Peyer's patch (tissue), 4 donors: Measurements from ENCODE around the gene AIG1. TPM values are rescaled to one million over a fixed set of nuclear protein-coding genes. Genes with fewer than 3 reads are reported as not detected.

Experiments used
- DNase-seq, 3 donors: peaks; one replicate each; pipeline ENCODE4 v3.0.0-alpha.2; 2017 to 2019
- H3K27ac ChIP-seq, 4 donors: fragments of 200-600 bp; sonication (generic); one replicate each; pipeline ENCODE4 v1.5.1; 2016 to 2019
- H3K27me3 ChIP-seq, 2 donors: fragments of 200-600 bp; sonication (generic); one replicate each; pipeline ENCODE4 v1.5.1; 2019
- H3K36me3 ChIP-seq, 3 donors: fragments of 200-600 bp; sonication (generic); one replicate each; pipeline ENCODE4 v1.5.1; 2016 to 2019
- H3K4me1 ChIP-seq, 4 donors: fragments of 200-600 bp; sonication (generic); one replicate each; pipeline ENCODE4 v1.5.1; 2016 to 2019
- H3K4me3 ChIP-seq, 4 donors: fragments of 200-600 bp; sonication (generic); 1 replicate in 3 of 4; 2 replicates in 1 of 4; pipeline ENCODE4 v1.5.1; 2016 to 2019; ENCODE audit warnings: mild to moderate bottlenecking in 1 of 4
- H3K9me3 ChIP-seq, 4 donors: fragments of 200-600 bp; sonication (generic); one replicate each; pipeline ENCODE4 v1.5.1; 2016 to 2019; ENCODE audit warnings: mild to moderate bottlenecking in 1 of 4
- POLR2A ChIP-seq, 2 donors: fragments of 450-650 bp; IDR thresholded peaks; one replicate each; pipeline ENCODE4 v1.5.1; 2017; ENCODE audit warnings: antibody characterized with exemption in 2 of 2, mild to moderate bottlenecking in 2 of 2, moderate library complexity in 2 of 2
- total RNA-seq, 4 donors: library from RNA; depleted of rRNA; stranded (reverse); fragments of >200 nt; gene quantifications; one replicate each; pipeline ENCODE4 v1.1.0, GENCODE V29; 2016
- TF ChIP-seq, protein P1 (sequence below), 6 experiments: fragments of 450-650 bp in 4 of 6; fragments of 200-600 bp in 2 of 6; sonication (generic) in 1 of 6; IDR thresholded peaks; one replicate each; pipeline ENCODE4 v1.5.1; 2017 to 2019; ENCODE audit warnings: antibody characterized with exemption in 6 of 6, mild to moderate bottlenecking in 3 of 6, moderate library complexity in 1 of 6

AIG1 gene
- total RNA-seq, 4 donors from 2014 or later, result 9.1 to 133 (median 84.9) TPM

- Histone ChIP-seq H3K9me3 (no peaks in the 10 kb centered on the region), H3K4me3 (no peak overlapping the region), H3K36me3 (no peaks in the 10 kb centered on the region), H3K4me1 (no peaks in the 10 kb centered on the region), H3K27ac (no peak overlapping the region), H3K27me3 (no peaks in the 10 kb centered on the region)
- TF ChIP-seq, protein P1, sequence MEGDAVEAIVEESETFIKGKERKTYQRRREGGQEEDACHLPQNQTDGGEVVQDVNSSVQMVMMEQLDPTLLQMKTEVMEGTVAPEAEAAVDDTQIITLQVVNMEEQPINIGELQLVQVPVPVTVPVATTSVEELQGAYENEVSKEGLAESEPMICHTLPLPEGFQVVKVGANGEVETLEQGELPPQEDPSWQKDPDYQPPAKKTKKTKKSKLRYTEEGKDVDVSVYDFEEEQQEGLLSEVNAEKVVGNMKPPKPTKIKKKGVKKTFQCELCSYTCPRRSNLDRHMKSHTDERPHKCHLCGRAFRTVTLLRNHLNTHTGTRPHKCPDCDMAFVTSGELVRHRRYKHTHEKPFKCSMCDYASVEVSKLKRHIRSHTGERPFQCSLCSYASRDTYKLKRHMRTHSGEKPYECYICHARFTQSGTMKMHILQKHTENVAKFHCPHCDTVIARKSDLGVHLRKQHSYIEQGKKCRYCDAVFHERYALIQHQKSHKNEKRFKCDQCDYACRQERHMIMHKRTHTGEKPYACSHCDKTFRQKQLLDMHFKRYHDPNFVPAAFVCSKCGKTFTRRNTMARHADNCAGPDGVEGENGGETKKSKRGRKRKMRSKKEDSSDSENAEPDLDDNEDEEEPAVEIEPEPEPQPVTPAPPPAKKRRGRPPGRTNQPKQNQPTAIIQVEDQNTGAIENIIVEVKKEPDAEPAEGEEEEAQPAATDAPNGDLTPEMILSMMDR (IDR thresholded peaks at IDR 0.05), result no peak
- no peak for TF ChIP-seq POLR2A (IDR thresholded peaks at IDR 0.05)
- no peak for DNase-seq
Measured at GRCh38 chr6:143193571-143194094, 132.9 kb downstream of the AIG1 start.

DNA sequence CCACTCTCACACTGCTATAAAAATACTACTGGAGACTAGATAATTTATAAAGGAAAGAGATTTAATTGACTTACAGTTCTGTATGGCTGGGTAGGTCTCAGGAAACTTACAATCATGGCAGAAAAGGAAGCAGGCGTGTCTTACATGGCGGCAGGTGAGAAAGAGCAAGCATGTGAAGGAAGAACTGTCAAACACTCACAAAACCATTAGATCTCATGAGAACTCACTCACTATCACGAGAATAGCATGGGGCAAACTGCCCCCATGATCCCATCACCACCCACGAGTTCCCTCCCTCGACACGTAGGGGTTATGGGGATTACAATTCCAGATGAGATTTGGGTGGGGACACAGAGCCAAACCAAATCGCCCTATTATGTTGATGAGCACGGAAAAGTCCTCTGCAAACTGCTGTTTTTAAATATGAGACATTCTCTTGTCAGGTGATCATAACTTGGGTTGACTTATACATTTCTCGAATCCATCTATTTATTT is 133.5 kb downstream of the AIG1 start:
- Histone ChIP-seq H3K9me3 (no peaks in the 10 kb centered on the region), H3K27ac (no peak overlapping the region), H3K4me3 (no peak overlapping the region), H3K36me3 (no peaks in the 10 kb centered on the region), H3K27me3 (no peaks in the 10 kb centered on the region), H3K4me1 (no peaks in the 10 kb centered on the region)
- no peak for DNase-seq
- TF ChIP-seq, protein P1 (IDR thresholded peaks at IDR 0.05), result no peak
- no peak for TF ChIP-seq POLR2A (IDR thresholded peaks at IDR 0.05)

DNA sequence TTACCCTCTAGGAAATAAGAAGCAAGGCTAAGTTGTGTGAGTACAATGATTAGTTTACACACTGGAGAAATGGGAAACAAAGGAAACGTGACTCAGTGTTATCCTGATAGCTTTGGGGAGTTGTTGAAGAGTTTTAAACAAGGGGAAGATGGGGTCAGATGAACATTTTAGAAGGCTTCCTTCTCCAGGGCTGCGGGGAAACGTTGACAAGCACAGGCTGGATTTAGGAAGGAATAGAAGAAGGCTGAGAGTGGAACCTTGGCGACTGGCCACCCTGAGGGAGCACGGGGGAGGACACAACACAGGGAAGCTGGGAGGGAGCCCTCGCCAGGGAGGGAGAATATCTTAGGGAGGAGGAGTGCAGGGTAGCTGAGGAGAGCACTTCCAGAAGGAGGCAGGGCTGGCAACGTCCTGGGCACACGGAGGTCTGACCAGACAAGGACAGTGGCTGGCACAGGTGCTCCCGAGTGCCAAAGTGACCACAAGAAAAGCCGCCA is 134.7 kb downstream of the AIG1 start:
- Histone ChIP-seq H3K4me3 (no peak overlapping the region), H3K9me3 (no peaks in the 10 kb centered on the region), H3K27me3 (no peaks in the 10 kb centered on the region), H3K36me3 (no peaks in the 10 kb centered on the region), H3K4me1 (no peaks in the 10 kb centered on the region), H3K27ac (no peak overlapping the region)
- no peak for DNase-seq
- no peak for TF ChIP-seq POLR2A (IDR thresholded peaks at IDR 0.05)
- TF ChIP-seq, protein P1 (IDR thresholded peaks at IDR 0.05), result no peak

- H3K36me3 ChIP-seq, result no peaks in the 10 kb centered on the region
- H3K4me3 ChIP-seq, result no peak overlapping the region
- TF ChIP-seq, protein P1 (IDR thresholded peaks at IDR 0.05), result no peak
- TF ChIP-seq POLR2A (IDR thresholded peaks at IDR 0.05), result no peak
- H3K27ac ChIP-seq, result no peak overlapping the region
- H3K9me3 ChIP-seq, result no peaks in the 10 kb centered on the region
- no peaks in the 10 kb centered on the region for H3K4me1 ChIP-seq
- no peaks in the 10 kb centered on the region for H3K27me3 ChIP-seq
- DNase-seq, result no peak
Measured at GRCh38 chr6:143196525-143197225, 136.0 kb downstream of the AIG1 start.

DNA sequence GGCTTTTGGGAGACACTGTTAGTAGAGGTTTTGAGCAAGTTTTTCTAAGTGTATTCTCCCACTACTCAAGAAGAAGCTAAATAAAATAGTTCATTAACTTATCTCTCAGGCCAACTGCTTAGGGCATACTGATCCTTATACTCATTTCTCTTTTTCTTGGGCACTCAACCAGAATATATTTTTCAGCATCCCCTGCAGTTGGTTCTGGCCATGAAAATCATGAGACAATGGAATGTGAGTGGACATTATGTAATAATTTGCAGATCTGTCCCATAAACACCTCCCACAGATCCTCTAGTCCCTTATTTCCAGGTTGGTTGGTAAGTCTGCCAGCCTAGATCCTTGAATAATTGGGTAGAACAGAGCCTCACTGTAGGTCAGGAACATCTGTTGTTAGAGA is 136.7 kb downstream of the AIG1 start:
- Histone ChIP-seq H3K9me3 (no peaks in the 10 kb centered on the region), H3K27ac (no peak overlapping the region), H3K27me3 (no peaks in the 10 kb centered on the region), H3K4me3 (no peak overlapping the region), H3K36me3 (no peaks in the 10 kb centered on the region), H3K4me1 (no peaks in the 10 kb centered on the region)
- TF ChIP-seq, protein P1 (IDR thresholded peaks at IDR 0.05), result no peak
- no peak for TF ChIP-seq POLR2A (IDR thresholded peaks at IDR 0.05)
- DNase-seq, result no peak
